WTC11 (cell line): Measurements from ENCODE around the gene PGBD5. TPM values are rescaled to one million over a fixed set of nuclear protein-coding genes. Genes with fewer than 3 reads are reported as not detected.

ENCODE experiments used
- ATAC-seq: fragments of 200-7000 bp; cut with Tn5 transposase; 2 replicates; pipeline ENCODE4 v1.10.0; 2021; ENCODE audit warnings: mild to moderate bottlenecking, moderate library complexity
- CTCF ChIA-PET: fragments of 300-600 bp; sonication (Branson Sonifier 250); formaldehyde crosslinking; loops from one replicate; lab custom pipeline; 2021; ENCODE audit warnings: antibody characterized with exemption; lab: Charles Lee
- POLR2A ChIA-PET: fragments of 350-600 bp; sonication (Branson Sonifier 250); formaldehyde crosslinking; loops from one replicate; lab custom pipeline; 2021; ENCODE audit warnings: antibody characterized with exemption; lab: Charles Lee
- DNase-seq: peaks from one replicate; pipeline ENCODE4 v3.0.0; 2021; ENCODE audit warnings: low spot score
- H3K27ac Mint-ChIP-seq: 2 replicates; pipeline ENCODE4 v1.8.0; 2021; ENCODE audit warnings: mixed read lengths
- H3K27me3 Mint-ChIP-seq: 2 replicates; pipeline ENCODE4 v1.8.0; 2021; ENCODE audit warnings: low read depth, mild to moderate bottlenecking, moderate library complexity, mixed read lengths
- H3K36me3 Mint-ChIP-seq: 2 replicates; pipeline ENCODE4 v1.8.0; 2021; ENCODE audit warnings: mixed read lengths
- H3K4me1 Mint-ChIP-seq: 2 replicates; pipeline ENCODE4 v1.8.0; 2022; ENCODE audit warnings: mixed read lengths
- H3K4me3 Mint-ChIP-seq: 2 replicates; pipeline ENCODE4 v1.8.0; 2021; ENCODE audit warnings: mild to moderate bottlenecking, moderate library complexity, mixed read lengths
- H3K9me3 Mint-ChIP-seq: 2 replicates; pipeline ENCODE4 v1.8.0; 2021; ENCODE audit warnings: mixed read lengths
- ARID4B ChIP-seq: sonication (generic); formaldehyde crosslinking; IDR thresholded peaks from 2 replicates; pipeline ENCODE4 v1.8.0; 2023; ENCODE audit warnings: missing genetic modification reagents, mild to moderate bottlenecking, borderline replicate concordance
- CBFB ChIP-seq: sonication (generic); formaldehyde crosslinking; IDR thresholded peaks from 2 replicates; pipeline ENCODE4 v1.8.1; 2022; ENCODE audit warnings: mild to moderate bottlenecking, low read depth, missing genetic modification reagents
- E2F1 ChIP-seq: sonication (generic); formaldehyde crosslinking; IDR thresholded peaks from 2 replicates; pipeline ENCODE4 v1.8.0; 2022; ENCODE audit warnings: mild to moderate bottlenecking, missing genetic modification reagents
- ELF4 ChIP-seq: sonication (generic); formaldehyde crosslinking; IDR thresholded peaks from 2 replicates; pipeline ENCODE4 v1.8.1; 2022; ENCODE audit warnings: low read depth, mild to moderate bottlenecking, moderate library complexity, missing genetic modification reagents
- EMX1 ChIP-seq: fragments of 250-450 bp; sonication (Bioruptor Pico); IDR thresholded peaks from 2 replicates; pipeline ENCODE4 v1.8.0; 2021; ENCODE audit warnings: mild to moderate bottlenecking
- FOXJ3 ChIP-seq: sonication (generic); formaldehyde crosslinking; IDR thresholded peaks from 2 replicates; pipeline ENCODE4 v1.9.0; 2021; ENCODE audit warnings: missing genetic modification reagents, mild to moderate bottlenecking, borderline replicate concordance
- FOXP1 ChIP-seq: sonication (generic); formaldehyde crosslinking; IDR thresholded peaks from 2 replicates; pipeline ENCODE4 v1.8.0; 2022; ENCODE audit warnings: missing genetic modification reagents, mild to moderate bottlenecking, moderate library complexity, borderline replicate concordance
- GTF2I ChIP-seq: fragments of 250-450 bp; sonication (Bioruptor Pico); conservative IDR thresholded peaks from 2 replicates; pipeline ENCODE4 v1.4.0; 2021; ENCODE audit warnings: mild to moderate bottlenecking
- JAZF1 ChIP-seq: fragments of 250-450 bp; sonication (Bioruptor Pico); IDR thresholded peaks from 2 replicates; pipeline ENCODE4 v1.9.0; 2021; ENCODE audit warnings: moderate library complexity, mild to moderate bottlenecking, inconsistent platforms
- KAT7 ChIP-seq: sonication (generic); formaldehyde crosslinking; IDR thresholded peaks from 2 replicates; pipeline ENCODE4 v1.8.1; 2023; ENCODE audit warnings: missing genetic modification reagents, mild to moderate bottlenecking, borderline replicate concordance
- NR2C2 ChIP-seq: sonication (generic); formaldehyde crosslinking; IDR thresholded peaks from 2 replicates; pipeline ENCODE4 v1.8.0; 2022; ENCODE audit warnings: mild to moderate bottlenecking, missing genetic modification reagents
- SMAD3 ChIP-seq: sonication (generic); formaldehyde crosslinking; IDR thresholded peaks from 2 replicates; pipeline ENCODE4 v1.8.0; 2022; ENCODE audit warnings: missing genetic modification reagents, mild to moderate bottlenecking, borderline replicate concordance
- STAT6 ChIP-seq: sonication (generic); formaldehyde crosslinking; conservative IDR thresholded peaks from 2 replicates; pipeline ENCODE4 v1.8.1; 2023; ENCODE audit warnings: mild to moderate bottlenecking, low read depth, missing genetic modification reagents, moderate library complexity
- TEAD1 ChIP-seq: sonication (generic); formaldehyde crosslinking; IDR thresholded peaks from 2 replicates; pipeline ENCODE4 v1.8.0; 2022; ENCODE audit warnings: mild to moderate bottlenecking, missing genetic modification reagents
- ZBTB21 ChIP-seq: sonication (generic); formaldehyde crosslinking; IDR thresholded peaks from 2 replicates; pipeline ENCODE4 v1.8.1; 2023; ENCODE audit warnings: mild to moderate bottlenecking, missing genetic modification reagents, borderline replicate concordance
- ZNF121 ChIP-seq: sonication (generic); formaldehyde crosslinking; IDR thresholded peaks from 2 replicates; pipeline ENCODE4 v1.8.0; 2023; ENCODE audit warnings: missing genetic modification reagents
- ZNF232 ChIP-seq: sonication (generic); formaldehyde crosslinking; IDR thresholded peaks from 2 replicates; pipeline ENCODE4 v1.8.0; 2022; ENCODE audit warnings: mild to moderate bottlenecking, missing genetic modification reagents
- ZNF263 ChIP-seq: sonication (generic); formaldehyde crosslinking; IDR thresholded peaks from 2 replicates; pipeline ENCODE4 v1.8.1; 2022; ENCODE audit warnings: low read depth, mild to moderate bottlenecking, moderate library complexity, missing genetic modification reagents
- ZNF425 ChIP-seq: fragments of 250-450 bp; sonication (Bioruptor Pico); conservative IDR thresholded peaks from 2 replicates; pipeline ENCODE4 v1.9.0; 2021; ENCODE audit warnings: mild to moderate bottlenecking
- ZNF512 ChIP-seq: sonication (generic); formaldehyde crosslinking; IDR thresholded peaks from 2 replicates; pipeline ENCODE4 v1.8.1; 2022; ENCODE audit warnings: missing genetic modification reagents, borderline replicate concordance
- total RNA-seq: library from RNA; stranded (reverse); gene quantifications from 3 replicates; pipeline ENCODE4 v1.2.3, GENCODE V29; 2021

The PGBD5 gene
- total RNA-seq, 1 experiment from 2014 or later, result 23.8 TPM

DNA sequence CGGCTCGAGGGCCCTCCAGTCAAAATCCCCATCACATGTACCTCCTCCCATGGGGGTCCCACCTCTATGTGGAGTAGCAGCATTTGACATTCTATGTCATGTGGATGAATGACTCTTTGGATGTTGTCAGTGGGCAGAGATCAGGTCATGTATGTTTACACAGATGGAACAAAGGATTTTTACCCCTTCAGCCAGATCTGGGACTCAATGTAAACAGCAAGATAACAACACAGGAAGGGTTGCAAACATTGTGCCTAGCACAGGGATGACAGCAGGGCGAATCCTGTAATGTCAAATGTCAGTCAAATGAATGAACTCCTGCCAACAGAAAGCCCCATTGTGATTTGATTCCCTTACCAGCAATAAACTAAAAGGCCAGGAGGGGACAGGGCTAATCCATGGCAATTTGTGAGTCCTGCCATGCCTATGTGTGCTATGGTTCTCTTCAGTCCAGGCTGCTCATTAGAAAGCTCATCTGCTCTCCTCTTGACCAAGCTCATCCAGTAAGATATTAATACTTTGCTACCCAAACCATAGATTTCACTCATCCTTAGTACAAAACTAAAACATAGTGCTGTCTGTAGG lies 60.3 kb downstream of the PGBD5 start (continued):
- TF ChIP-seq STAT6 (CRISPR knock-in tag), result no peak
- no peak for TF ChIP-seq ZNF121
- no peak for TF ChIP-seq FOXP1 (CRISPR knock-in tag)
- TF ChIP-seq ZBTB21 (CRISPR knock-in tag), result no peak
- no peak for TF ChIP-seq FOXJ3

DNA sequence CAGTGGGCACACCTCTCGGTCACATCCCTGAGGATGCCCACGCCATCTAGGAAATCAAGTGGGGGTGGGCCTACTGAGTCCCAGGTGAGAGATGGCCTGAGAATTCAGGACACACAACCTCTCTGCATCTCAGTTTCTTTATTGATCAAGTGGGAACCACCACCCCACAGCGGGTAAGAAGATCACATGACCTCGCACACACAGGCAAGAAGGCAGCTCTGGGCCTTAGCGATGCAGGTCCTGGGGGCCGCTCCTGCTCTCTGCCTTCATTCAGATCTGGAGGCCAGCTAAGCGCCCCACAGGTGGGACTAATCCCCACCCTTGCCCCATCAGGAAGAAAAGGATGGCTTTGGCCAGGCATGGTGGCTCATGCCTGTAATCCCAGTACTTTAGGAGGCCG lies 63.2 kb downstream of the PGBD5 start:
- no peak overlapping the region for H3K27ac Mint-ChIP-seq
- ChIA-PET POLR2A (no interaction called here), CTCF (no interaction called here)
- ATAC-seq, result no peak
- peaks cover 23% of the 10 kb centered on the region for H3K4me1 Mint-ChIP-seq
- H3K9me3 Mint-ChIP-seq, result 0 out of 2 replicates have a peak, but pooled peaks cover 7% of the 10 kb centered on the region
- H3K4me3 Mint-ChIP-seq, result no peak overlapping the region
- DNase-seq, result no peak
- H3K36me3 Mint-ChIP-seq, result peaks cover 7% of the 10 kb centered on the region; the same call in 1 of the 2 replicates
- no peaks in the 10 kb centered on the region for H3K27me3 Mint-ChIP-seq
- TF ChIP-seq ELF4 (CRISPR knock-in tag), result no peak
- no peak for TF ChIP-seq ZNF263
- TF ChIP-seq ZNF512, result no peak
- no peak for TF ChIP-seq CBFB (CRISPR knock-in tag)
- no peak for TF ChIP-seq GTF2I (CRISPR knock-in tag)
- no peak for TF ChIP-seq NR2C2 (CRISPR knock-in tag)
- TF ChIP-seq STAT6 (CRISPR knock-in tag), result no peak
- no peak for TF ChIP-seq JAZF1 (CRISPR knock-in tag)
- TF ChIP-seq SMAD3 (CRISPR knock-in tag), result no peak
- no peak for TF ChIP-seq ZNF425
- no peak for TF ChIP-seq EMX1 (CRISPR knock-in tag)
- TF ChIP-seq KAT7, result no peak
- no peak for TF ChIP-seq ZNF232 (CRISPR knock-in tag)
- TF ChIP-seq ARID4B (CRISPR knock-in tag), result no peak
- TF ChIP-seq TEAD1 (CRISPR knock-in tag), result no peak
- TF ChIP-seq ZNF121, result no peak
- TF ChIP-seq E2F1 (CRISPR knock-in tag), result no peak
